Effector CD4-positive, alpha-beta T cell (primary cell): ENCODE data around the gene FAM20B.
"Not testable (repeated sequence)": the region's sequence is repeated elsewhere in the genome, so short reads cannot be mapped to it uniquely, and the experiment has no call there.

Experiments used
- DNase-seq: peaks from one replicate; pipeline ENCODE4 v3.0.0-alpha.2; 2020
- total RNA-seq: gene quantifications from one replicate; lab custom pipeline; 2026; lab: John Stamatoyannopoulos, UW

The FAM20B gene
- 37.5 reads per million, percentile 62 among the genes with 10 or more reads in this experiment for total RNA-seq

DNA sequence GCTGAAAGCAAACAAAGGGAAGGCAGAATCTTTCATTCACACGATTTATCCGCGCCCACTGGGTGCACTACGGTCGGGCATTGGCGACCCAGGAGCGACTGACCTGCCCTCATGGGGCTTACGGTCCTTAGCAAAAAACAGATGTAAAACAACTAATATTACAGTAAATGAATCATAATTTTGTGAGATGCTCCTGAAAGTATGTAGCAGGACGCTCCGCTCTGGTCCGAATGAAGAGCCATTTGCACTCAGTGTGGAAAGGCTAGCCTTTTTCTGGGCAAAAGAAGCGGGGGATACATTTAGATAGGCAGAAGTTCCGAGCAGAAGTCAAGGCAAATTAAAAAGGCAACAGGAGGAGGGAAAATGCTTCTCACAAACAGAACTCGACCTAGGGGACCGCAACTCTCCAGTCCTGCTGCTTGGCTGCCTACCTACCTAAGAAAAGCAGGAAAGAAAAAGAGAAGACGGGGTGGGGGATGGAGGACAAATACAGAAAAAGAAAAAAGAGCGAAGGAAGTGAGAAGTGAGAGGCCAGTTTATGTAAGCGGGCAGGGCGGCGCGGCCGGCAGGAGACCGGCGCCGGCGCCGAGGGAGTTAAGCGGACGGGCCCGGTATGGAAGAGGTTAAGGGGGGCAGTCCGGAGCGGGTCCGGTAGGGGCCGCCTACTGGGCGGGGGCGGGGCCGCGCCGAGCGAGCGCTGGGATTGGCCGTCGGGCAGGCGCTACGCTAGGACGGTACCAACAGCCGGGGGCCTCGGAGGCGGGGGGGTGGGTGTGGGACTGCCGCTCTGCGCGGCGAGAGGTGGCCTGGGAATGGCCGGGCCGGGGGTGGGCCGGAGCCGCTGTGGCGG lies at the start of gene FAM20B:
Gene FAM20B (plus strand): TSS at position 770 of the 850 bp plus-strand sequence. CDS start 17,954 bp downstream, outside the sequence.
- peak; percentile 84 for DNase-seq

DNA sequence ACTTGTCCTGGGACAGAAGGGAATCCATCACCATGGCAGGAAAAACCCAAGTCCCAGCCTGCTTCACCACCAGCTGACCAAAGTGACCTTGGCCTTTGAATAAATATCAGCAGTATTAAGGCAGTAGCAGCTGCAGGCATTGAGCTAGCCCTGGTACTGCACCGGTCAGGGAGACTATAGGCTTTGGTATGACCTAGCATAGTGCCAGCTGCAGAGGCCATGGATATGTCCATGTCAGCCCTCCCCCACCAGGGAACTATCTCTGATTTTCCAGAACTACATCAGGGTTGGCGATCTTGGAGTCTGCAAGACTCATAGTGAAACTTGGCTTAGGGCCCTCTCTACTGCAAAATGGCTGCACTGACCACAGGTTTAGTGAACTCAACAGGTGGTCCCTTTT lies 49.2 kb upstream of the FAM20B start:
- DNase-seq: no peak

- no peak for DNase-seq
Observed at GRCh38 chr1:178986204-178986603, 39.5 kb upstream of the FAM20B start.

GRCh38 chr1:178988198-178988597 lies 37.5 kb upstream of the FAM20B start:
- DNase-seq: not testable (repeated sequence)

- DNase-seq: no peak
Observed at GRCh38 chr1:178993559-178993958, 32.1 kb upstream of the FAM20B start.

GRCh38 chr1:178997428-178997827 lies 28.3 kb upstream of the FAM20B start:
- no peak for DNase-seq

- DNase-seq: no peak
Observed at GRCh38 chr1:178998295-178998694, 27.4 kb upstream of the FAM20B start.

- DNase-seq: no peak
Observed at GRCh38 chr1:178999061-178999460, 26.6 kb upstream of the FAM20B start.

GRCh38 chr1:179001451-179001850 lies 24.2 kb upstream of the FAM20B start:
- DNase-seq: no peak

GRCh38 chr1:179002064-179002463 lies 23.6 kb upstream of the FAM20B start:
- DNase-seq: not testable (repeated sequence)

- peak; percentile 60 for DNase-seq
Observed at GRCh38 chr1:179002552-179003345, 22.9 kb upstream of the FAM20B start.

GRCh38 chr1:179003512-179004066 lies 22.1 kb upstream of the FAM20B start:
- DNase-seq: no peak

DNA sequence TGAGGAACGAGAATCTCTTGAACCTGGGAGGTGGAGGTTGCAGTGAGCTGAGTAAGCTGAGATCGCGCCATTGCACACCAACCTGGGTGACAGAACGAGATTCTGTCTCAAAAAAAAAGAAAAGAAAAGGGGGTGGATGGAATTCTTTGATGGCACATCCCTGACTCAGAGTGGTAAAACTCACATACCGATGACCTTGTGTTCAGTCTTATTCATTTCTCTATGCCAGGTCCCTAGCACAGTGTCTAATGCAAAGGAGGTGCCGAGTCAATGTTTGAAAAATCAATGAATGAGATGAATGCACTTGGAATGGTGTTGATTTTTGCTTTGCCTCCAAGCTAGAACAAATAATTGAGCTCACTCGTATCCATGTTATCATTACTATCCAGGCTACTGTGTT lies 18.5 kb upstream of the FAM20B start:
- no peak for DNase-seq

DNA sequence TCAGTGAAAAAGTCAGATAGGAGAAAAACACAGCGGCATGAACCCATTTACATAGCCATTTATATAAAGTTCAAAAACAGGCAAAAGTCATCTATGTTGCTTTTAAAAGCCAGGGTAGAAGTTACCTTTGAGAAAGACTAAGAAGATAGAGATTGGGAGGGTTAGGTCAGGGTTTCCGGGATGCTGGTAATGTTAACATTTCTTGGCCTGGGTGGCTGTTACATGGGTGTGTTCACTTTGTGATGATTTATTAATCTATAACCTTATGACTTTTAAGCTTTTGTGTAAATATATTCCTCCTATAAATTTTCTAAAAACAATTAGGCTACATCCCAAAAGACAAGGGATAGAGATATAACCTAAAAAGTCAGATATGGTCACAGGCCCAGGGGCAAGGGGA lies 15.0 kb upstream of the FAM20B start:
- no peak for DNase-seq

DNA sequence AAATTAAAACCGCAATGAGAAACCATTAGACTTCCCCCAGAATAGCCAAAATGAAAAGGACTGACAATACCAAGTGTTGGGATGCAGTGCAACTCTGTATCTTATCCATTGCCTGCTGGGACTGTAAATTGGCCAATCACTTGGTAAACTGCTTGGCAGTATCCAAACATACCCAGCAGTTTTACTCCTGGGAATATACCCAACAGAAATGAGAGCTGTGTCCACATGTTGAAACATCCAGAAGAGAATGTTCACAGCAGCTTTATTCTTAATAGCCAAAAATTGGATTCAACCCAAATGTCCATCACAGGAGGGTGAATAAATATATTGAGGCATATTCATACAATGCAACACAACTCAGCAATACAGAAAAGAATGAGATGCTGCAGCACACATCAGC lies 13.7 kb upstream of the FAM20B start:
- no peak for DNase-seq

DNA sequence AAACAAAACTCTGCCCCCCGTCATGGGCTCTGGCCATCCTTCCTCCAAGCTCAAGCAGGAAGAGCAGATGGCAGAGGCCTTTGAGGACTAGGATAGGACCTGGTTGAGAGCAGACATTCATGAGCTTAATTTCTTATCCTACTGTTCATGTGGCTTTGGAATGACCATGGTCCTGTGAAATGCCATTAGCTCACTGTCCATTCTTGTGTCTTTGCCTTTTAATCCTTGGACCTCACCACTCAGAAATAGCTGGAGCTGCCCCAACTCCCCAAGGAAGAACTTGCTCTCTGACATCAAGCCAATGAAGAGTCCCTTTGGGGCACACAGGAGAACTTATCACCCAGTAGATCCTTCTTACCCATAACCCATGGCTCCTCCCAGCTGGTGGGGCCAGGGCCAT lies 11.6 kb upstream of the FAM20B start:
- DNase-seq: no peak

DNA sequence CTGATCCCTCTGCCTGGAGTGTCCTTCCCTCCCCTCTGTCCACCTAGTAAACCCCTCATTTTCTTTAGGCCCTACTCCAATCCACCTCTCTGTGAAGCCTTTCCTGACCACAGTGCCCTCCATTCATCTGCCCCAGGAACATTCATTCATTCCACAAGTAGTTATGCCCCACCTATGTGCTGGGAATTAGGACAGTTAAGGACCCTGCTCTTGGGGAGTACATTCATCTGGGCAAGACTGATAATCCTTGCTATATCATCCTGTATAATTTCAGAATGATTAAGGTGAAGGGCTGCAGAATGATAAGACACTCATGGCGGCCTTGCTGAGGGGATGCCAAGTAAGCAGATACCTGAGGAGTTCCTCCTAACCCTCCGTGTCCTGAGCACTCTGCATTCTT lies 10.3 kb upstream of the FAM20B start:
- DNase-seq: no peak

DNA sequence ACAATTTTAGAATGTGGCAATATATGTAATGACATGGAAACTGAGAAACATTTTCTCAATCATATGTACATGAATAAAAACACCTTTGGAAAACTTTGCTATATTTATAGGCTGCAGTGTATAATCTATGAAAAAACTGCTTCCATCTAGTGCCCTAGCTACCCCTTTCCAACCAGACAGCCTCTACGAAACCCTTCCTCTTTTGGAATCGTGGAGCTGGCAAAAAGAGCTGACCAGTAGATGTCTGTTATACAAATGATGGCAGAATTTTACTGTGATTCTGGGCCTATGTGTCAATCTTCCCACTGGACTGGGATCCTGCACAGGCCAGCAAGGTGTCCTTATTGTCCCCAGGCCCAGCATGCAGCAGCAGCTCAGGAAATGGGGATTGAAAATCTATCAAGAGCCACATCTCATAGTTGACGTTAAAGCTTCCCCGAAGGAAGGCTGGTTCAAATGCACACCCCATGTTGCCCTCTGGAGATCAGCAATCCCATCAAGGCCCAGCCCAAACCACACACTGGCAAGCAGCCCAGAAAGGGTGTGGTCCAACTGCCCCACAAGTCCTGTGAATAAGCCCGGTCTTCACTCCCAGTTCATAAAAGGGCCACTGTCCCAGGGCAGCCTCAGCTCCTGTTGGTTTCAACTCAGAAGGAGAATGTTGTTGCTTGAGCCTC lies 8.8 kb upstream of the FAM20B start:
- DNase-seq: no peak

DNA sequence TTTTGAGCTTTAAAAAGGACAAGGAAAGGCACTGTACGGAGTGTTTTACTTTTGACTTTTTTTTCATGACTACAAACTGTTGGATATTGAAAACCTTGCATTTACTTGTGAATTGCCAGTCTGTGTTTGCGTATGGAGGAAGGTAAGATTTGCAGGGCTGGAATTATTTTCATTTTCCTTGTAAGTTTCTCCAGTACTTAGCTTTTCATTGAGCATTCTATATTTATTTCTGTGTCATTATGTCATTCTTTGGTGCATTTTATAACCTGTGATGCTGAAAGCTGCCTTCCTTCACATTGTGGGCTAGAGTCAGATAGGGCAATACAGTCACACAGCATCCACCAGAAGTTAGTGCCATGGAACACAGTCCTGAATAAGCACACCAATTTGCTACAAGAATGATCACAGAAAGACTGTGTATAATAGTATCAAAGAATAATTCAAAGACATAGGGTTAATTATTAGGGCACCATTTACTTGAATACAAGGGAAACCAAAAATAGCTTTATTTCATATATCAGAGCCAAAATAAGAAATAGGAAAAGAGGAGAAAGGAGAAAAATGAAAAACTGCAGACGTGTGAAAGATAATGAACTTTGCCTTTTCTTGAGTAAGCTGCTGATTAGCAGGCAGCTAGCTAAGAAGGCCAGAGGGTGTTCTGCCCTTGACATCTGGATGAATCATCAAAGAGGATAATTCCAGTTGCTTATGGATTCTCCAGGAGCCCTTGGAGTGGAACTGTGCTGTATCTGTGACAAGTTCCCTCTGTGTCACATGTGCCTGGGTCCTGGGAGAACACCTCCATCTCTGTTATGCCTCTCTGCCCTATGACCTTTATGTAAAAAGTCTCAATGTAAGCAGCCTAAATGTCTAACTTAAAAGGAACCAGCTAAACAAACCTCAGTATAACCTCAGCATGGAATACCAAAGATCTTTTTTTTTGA lies 8.0 kb upstream of the FAM20B start:
- no peak for DNase-seq

- DNase-seq: no peak
Observed at GRCh38 chr1:179021873-179022272, 3.8 kb upstream of the FAM20B start.

GRCh38 chr1:179023946-179024650 lies 1.6 kb upstream of the FAM20B start:
- no peak for DNase-seq
